Neural progenitor cell (in vitro differentiated cells): ENCODE data around the gene RNU1-1.
"Not testable (repeated sequence)": the region's sequence is repeated elsewhere in the genome, so short reads cannot be mapped to it uniquely, and the experiment has no call there.

Experiments
- EZH2phosphoT487 ChIP-seq: fragments of 200-600 bp; sonication (generic); IDR thresholded peaks from 2 replicates; pipeline ENCODE4 v1.6.1; 2017; ENCODE audit warnings: antibody characterized with exemption
- TF ChIP-seq, protein P1 (sequence below): fragments of 200-600 bp; sonication (generic); IDR thresholded peaks from 2 replicates; pipeline ENCODE4 v1.5.1; 2017; ENCODE audit warnings: antibody characterized with exemption, mild to moderate bottlenecking

DNA sequence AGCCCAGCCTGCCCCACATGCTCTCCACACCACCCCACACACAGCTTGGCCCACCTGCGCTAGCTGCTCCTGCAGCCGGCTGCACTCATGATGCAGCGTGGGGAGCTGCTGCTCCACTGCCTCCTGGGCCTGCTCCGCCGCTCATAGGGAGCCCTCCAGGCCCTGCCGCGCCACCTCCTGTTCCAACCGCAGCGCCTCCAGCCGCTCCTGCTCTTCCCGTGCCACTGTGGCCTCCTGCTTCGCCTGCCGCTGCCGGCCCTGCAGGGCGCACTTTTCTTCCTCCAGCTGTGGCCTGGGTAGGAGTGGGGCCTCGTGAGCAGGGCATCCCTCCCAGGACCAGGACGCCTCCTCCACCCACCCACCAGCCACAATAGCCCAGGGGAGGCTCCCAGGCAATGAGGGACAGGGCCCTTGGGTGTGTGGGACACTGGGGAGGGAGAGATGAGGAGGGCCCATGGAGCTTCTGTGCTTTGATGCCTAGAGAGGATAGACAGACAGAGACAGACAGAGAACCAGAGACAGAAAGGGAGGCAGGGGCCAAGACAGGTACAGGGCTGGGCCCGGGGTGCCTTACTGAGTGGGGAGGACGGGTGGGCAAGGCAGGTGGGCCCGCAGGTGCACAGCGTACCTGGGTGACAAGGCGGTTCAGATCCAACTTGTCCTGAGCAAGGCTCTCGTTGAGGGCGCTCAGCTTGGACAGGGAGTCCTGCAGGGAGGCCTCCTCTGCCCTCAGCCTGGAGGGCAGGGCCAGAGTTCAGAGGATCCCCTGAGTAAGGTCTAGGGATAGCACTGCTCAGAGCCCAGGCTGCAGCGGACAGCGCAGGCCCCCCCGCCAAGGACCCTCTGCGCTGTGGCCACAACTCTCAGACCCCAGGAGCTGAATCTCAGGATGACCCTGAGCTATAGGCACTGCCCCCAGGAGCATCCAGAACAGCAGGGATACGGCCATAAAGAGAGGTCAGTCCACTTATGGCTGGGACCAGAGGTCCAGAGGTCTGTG is 38.0 kb downstream of the RNU1-1 start:
- TF ChIP-seq, protein P1, sequence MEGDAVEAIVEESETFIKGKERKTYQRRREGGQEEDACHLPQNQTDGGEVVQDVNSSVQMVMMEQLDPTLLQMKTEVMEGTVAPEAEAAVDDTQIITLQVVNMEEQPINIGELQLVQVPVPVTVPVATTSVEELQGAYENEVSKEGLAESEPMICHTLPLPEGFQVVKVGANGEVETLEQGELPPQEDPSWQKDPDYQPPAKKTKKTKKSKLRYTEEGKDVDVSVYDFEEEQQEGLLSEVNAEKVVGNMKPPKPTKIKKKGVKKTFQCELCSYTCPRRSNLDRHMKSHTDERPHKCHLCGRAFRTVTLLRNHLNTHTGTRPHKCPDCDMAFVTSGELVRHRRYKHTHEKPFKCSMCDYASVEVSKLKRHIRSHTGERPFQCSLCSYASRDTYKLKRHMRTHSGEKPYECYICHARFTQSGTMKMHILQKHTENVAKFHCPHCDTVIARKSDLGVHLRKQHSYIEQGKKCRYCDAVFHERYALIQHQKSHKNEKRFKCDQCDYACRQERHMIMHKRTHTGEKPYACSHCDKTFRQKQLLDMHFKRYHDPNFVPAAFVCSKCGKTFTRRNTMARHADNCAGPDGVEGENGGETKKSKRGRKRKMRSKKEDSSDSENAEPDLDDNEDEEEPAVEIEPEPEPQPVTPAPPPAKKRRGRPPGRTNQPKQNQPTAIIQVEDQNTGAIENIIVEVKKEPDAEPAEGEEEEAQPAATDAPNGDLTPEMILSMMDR: not testable (repeated sequence)
- not testable (repeated sequence) for TF ChIP-seq EZH2phosphoT487
